SIG-M5 (cell line): ENCODE data around the gene ATOH8.

Experiments
- DNase-seq: peaks from one replicate; lab custom pipeline; 2025; lab: John Stamatoyannopoulos, UW

ATOH8 gene

GRCh38 chr2:85718885-85719492 is 34.8 kb upstream of the ATOH8 start:
- DNase-seq: no peak

- DNase-seq: no peak
Observed at GRCh38 chr2:85719609-85720240, 34.1 kb upstream of the ATOH8 start.

- no peak for DNase-seq
Observed at GRCh38 chr2:85720533-85720932, 33.3 kb upstream of the ATOH8 start.

GRCh38 chr2:85721641-85722040 is 32.1 kb upstream of the ATOH8 start:
- DNase-seq: no peak

- no peak for DNase-seq
Observed at GRCh38 chr2:85722519-85722918, 31.3 kb upstream of the ATOH8 start.

GRCh38 chr2:85723707-85724360 is 30.0 kb upstream of the ATOH8 start:
- no peak for DNase-seq

GRCh38 chr2:85724731-85725181 is 29.0 kb upstream of the ATOH8 start:
- DNase-seq: no peak

GRCh38 chr2:85725451-85725850 is 28.3 kb upstream of the ATOH8 start:
- DNase-seq: no peak

- DNase-seq: no peak
Observed at GRCh38 chr2:85727798-85728197, 26.0 kb upstream of the ATOH8 start.

- no peak for DNase-seq
Observed at GRCh38 chr2:85728342-85728741, 25.4 kb upstream of the ATOH8 start.

GRCh38 chr2:85728883-85729824 is 24.6 kb upstream of the ATOH8 start:
- DNase-seq: no peak

GRCh38 chr2:85729825-85730510 is 23.8 kb upstream of the ATOH8 start:
- no peak for DNase-seq

- DNase-seq: no peak
Observed at GRCh38 chr2:85730686-85731230, 23.0 kb upstream of the ATOH8 start.

- DNase-seq: no peak
Observed at GRCh38 chr2:85731606-85732005, 22.2 kb upstream of the ATOH8 start.

GRCh38 chr2:85732467-85733120 is 21.2 kb upstream of the ATOH8 start:
- DNase-seq: no peak

GRCh38 chr2:85733121-85733960 is 20.4 kb upstream of the ATOH8 start:
- no peak for DNase-seq

GRCh38 chr2:85734015-85734414 is 19.8 kb upstream of the ATOH8 start:
- DNase-seq: no peak

- DNase-seq: no peak
Observed at GRCh38 chr2:85734942-85735608, 18.7 kb upstream of the ATOH8 start.

GRCh38 chr2:85735691-85736090 is 18.1 kb upstream of the ATOH8 start:
- DNase-seq: no peak
